ENCODE results near the gene DTX2. TPM values are rescaled to one million over a fixed set of nuclear protein-coding genes. Genes with fewer than 3 reads are reported as not detected.
"Not testable (repeated sequence)": the region's sequence is repeated elsewhere in the genome, so short reads cannot be mapped to it uniquely, and the experiment has no call there.

DTX2 gene
- polyA plus RNA-seq, 4 donors = 16.0 to 41.2 (median 30.9) TPM

GRCh38 chr7:76487969-76488368, 26.5 kb downstream of the DTX2 start:
- DNase-seq, FAIRE-seq: not testable (repeated sequence)
- WGBS, 3 donors = 78 to 92% (median 86%) methylated on average over 3 to 7 of the region's 13 CpGs

GRCh38 chr7:76492139-76492538, 30.6 kb downstream of the DTX2 start:
- H3K27ac ChIP-seq (ENCODE audit: low read depth in 1 of 3, low read length in 2 of 3); H3K4me1 ChIP-seq (ENCODE audit: control insufficient read depth in 3 of 3, insufficient read depth in 2 of 3, low read depth in 1 of 3, low read length in 2 of 3); H3K9me3 ChIP-seq (ENCODE audit: control insufficient read depth in 2 of 2, insufficient read depth in 1 of 2, low read depth in 1 of 2, low read length in 1 of 2); H3K4me3 ChIP-seq (ENCODE audit: low read depth in 1 of 3, low read length in 3 of 3); H3K27me3 ChIP-seq (ENCODE audit: control insufficient read depth in 3 of 3, insufficient read depth in 3 of 3, low read length in 3 of 3); DNase-seq; FAIRE-seq; H3K36me3 ChIP-seq (ENCODE audit: control insufficient read depth in 3 of 3, insufficient read depth in 2 of 3, low read depth in 1 of 3, low read length in 3 of 3): not testable (repeated sequence)
- WGBS, 3 donors = 92 to 95% (median 94%) methylated on average over 4 to 5 of the region's 10 CpGs

More at GRCh38 chr7:76487969-76488368, 26.5 kb downstream of the DTX2 start:
- H3K4me1 ChIP-seq (ENCODE audit: control insufficient read depth in 3 of 3, insufficient read depth in 2 of 3, low read depth in 1 of 3, low read length in 2 of 3); H3K27ac ChIP-seq (ENCODE audit: low read depth in 1 of 3, low read length in 2 of 3); H3K27me3 ChIP-seq (ENCODE audit: control insufficient read depth in 3 of 3, insufficient read depth in 3 of 3, low read length in 3 of 3); H3K4me3 ChIP-seq (ENCODE audit: low read depth in 1 of 3, low read length in 3 of 3); H3K36me3 ChIP-seq (ENCODE audit: control insufficient read depth in 3 of 3, insufficient read depth in 2 of 3, low read depth in 1 of 3, low read length in 3 of 3); H3K9me3 ChIP-seq (ENCODE audit: control insufficient read depth in 2 of 2, insufficient read depth in 1 of 2, low read depth in 1 of 2, low read length in 1 of 2): not testable (repeated sequence)

- 89 to 94% (median 92%) methylated on average over 10 to 16 of the region's 16 CpGs for WGBS, 3 donors
- H3K27ac ChIP-seq (ENCODE audit: low read depth in 1 of 3, low read length in 2 of 3); H3K4me1 ChIP-seq (ENCODE audit: control insufficient read depth in 3 of 3, insufficient read depth in 2 of 3, low read depth in 1 of 3, low read length in 2 of 3); H3K27me3 ChIP-seq (ENCODE audit: control insufficient read depth in 3 of 3, insufficient read depth in 3 of 3, low read length in 3 of 3); H3K4me3 ChIP-seq (ENCODE audit: low read depth in 1 of 3, low read length in 3 of 3); H3K36me3 ChIP-seq (ENCODE audit: control insufficient read depth in 3 of 3, insufficient read depth in 2 of 3, low read depth in 1 of 3, low read length in 3 of 3); FAIRE-seq; DNase-seq; H3K9me3 ChIP-seq (ENCODE audit: control insufficient read depth in 2 of 2, insufficient read depth in 1 of 2, low read depth in 1 of 2, low read length in 1 of 2): not testable (repeated sequence)
Measured at GRCh38 chr7:76495717-76496116, 34.2 kb downstream of the DTX2 start.

- DNase-seq; H3K27me3 ChIP-seq (ENCODE audit: control insufficient read depth in 3 of 3, insufficient read depth in 3 of 3, low read length in 3 of 3); H3K4me3 ChIP-seq (ENCODE audit: low read depth in 1 of 3, low read length in 3 of 3); FAIRE-seq; H3K27ac ChIP-seq (ENCODE audit: low read depth in 1 of 3, low read length in 2 of 3); H3K9me3 ChIP-seq (ENCODE audit: control insufficient read depth in 2 of 2, insufficient read depth in 1 of 2, low read depth in 1 of 2, low read length in 1 of 2); H3K4me1 ChIP-seq (ENCODE audit: control insufficient read depth in 3 of 3, insufficient read depth in 2 of 3, low read depth in 1 of 3, low read length in 2 of 3): not testable (repeated sequence)
- H3K36me3 ChIP-seq (ENCODE audit: control insufficient read depth in 3 of 3, insufficient read depth in 2 of 3, low read depth in 1 of 3, low read length in 3 of 3) = peaks cover 0 to 18% (median 0%) of the 10 kb centered on the region in 3 donors
- WGBS, 3 donors = 79 to 88% (median 80%) methylated on average over 6 to 14 of the region's 27 CpGs
Measured at GRCh38 chr7:76497918-76498582, 36.5 kb downstream of the DTX2 start.

- H3K9me3 ChIP-seq (ENCODE audit: control insufficient read depth in 2 of 2, insufficient read depth in 1 of 2, low read depth in 1 of 2, low read length in 1 of 2); FAIRE-seq; H3K27ac ChIP-seq (ENCODE audit: low read depth in 1 of 3, low read length in 2 of 3); DNase-seq; H3K4me1 ChIP-seq (ENCODE audit: control insufficient read depth in 3 of 3, insufficient read depth in 2 of 3, low read depth in 1 of 3, low read length in 2 of 3); H3K4me3 ChIP-seq (ENCODE audit: low read depth in 1 of 3, low read length in 3 of 3); H3K27me3 ChIP-seq (ENCODE audit: control insufficient read depth in 3 of 3, insufficient read depth in 3 of 3, low read length in 3 of 3): not testable (repeated sequence)
- peaks cover 0 to 22% (median 0%) of the 10 kb centered on the region in 3 donors for H3K36me3 ChIP-seq (ENCODE audit: control insufficient read depth in 3 of 3, insufficient read depth in 2 of 3, low read depth in 1 of 3, low read length in 3 of 3)
- whole genome bisulfite sequencing, 3 donors = 87 to 93% (median 92%) methylated on average over 5 to 7 of the region's 10 CpGs
Measured at GRCh38 chr7:76498583-76499200, 37.2 kb downstream of the DTX2 start.

GRCh38 chr7:76499201-76499923, 37.9 kb downstream of the DTX2 start:
- not testable (repeated sequence) for H3K4me1 ChIP-seq (ENCODE audit: control insufficient read depth in 3 of 3, insufficient read depth in 2 of 3, low read depth in 1 of 3, low read length in 2 of 3)
- WGBS, 3 donors = 82 to 95% (median 86%) methylated on average over 8 to 15 of the region's 28 CpGs

GRCh38 chr7:76499924-76500241, 38.4 kb downstream of the DTX2 start:
- H3K4me3 ChIP-seq (ENCODE audit: low read depth in 1 of 3, low read length in 3 of 3); H3K27ac ChIP-seq (ENCODE audit: low read depth in 1 of 3, low read length in 2 of 3); FAIRE-seq; DNase-seq; H3K27me3 ChIP-seq (ENCODE audit: control insufficient read depth in 3 of 3, insufficient read depth in 3 of 3, low read length in 3 of 3); H3K9me3 ChIP-seq (ENCODE audit: control insufficient read depth in 2 of 2, insufficient read depth in 1 of 2, low read depth in 1 of 2, low read length in 1 of 2); H3K4me1 ChIP-seq (ENCODE audit: control insufficient read depth in 3 of 3, insufficient read depth in 2 of 3, low read depth in 1 of 3, low read length in 2 of 3): not testable (repeated sequence)
- 40 to 60% methylated on average over 1 to 8 of the region's 19 CpGs; no CpG with 5 or more reads in 1 of the 3 donors for WGBS, 3 donors
- H3K36me3 ChIP-seq (ENCODE audit: control insufficient read depth in 3 of 3, insufficient read depth in 2 of 3, low read depth in 1 of 3, low read length in 3 of 3) = peaks cover 0 to 27% (median 0%) of the 10 kb centered on the region in 3 donors

More at GRCh38 chr7:76499201-76499923, 37.9 kb downstream of the DTX2 start:
- not testable (repeated sequence) for H3K9me3 ChIP-seq (ENCODE audit: control insufficient read depth in 2 of 2, insufficient read depth in 1 of 2, low read depth in 1 of 2, low read length in 1 of 2); FAIRE-seq; H3K27me3 ChIP-seq (ENCODE audit: control insufficient read depth in 3 of 3, insufficient read depth in 3 of 3, low read length in 3 of 3); DNase-seq; H3K4me3 ChIP-seq (ENCODE audit: low read depth in 1 of 3, low read length in 3 of 3); H3K27ac ChIP-seq (ENCODE audit: low read depth in 1 of 3, low read length in 2 of 3)
- H3K36me3 ChIP-seq (ENCODE audit: control insufficient read depth in 3 of 3, insufficient read depth in 2 of 3, low read depth in 1 of 3, low read length in 3 of 3) = peaks cover 0 to 22% (median 0%) of the 10 kb centered on the region in 3 donors

- H3K27ac ChIP-seq (ENCODE audit: low read depth in 1 of 3, low read length in 2 of 3); H3K4me1 ChIP-seq (ENCODE audit: control insufficient read depth in 3 of 3, insufficient read depth in 2 of 3, low read depth in 1 of 3, low read length in 2 of 3); H3K4me3 ChIP-seq (ENCODE audit: low read depth in 1 of 3, low read length in 3 of 3); FAIRE-seq; DNase-seq; H3K27me3 ChIP-seq (ENCODE audit: control insufficient read depth in 3 of 3, insufficient read depth in 3 of 3, low read length in 3 of 3); H3K9me3 ChIP-seq (ENCODE audit: control insufficient read depth in 2 of 2, insufficient read depth in 1 of 2, low read depth in 1 of 2, low read length in 1 of 2): not testable (repeated sequence)
- H3K36me3 ChIP-seq (ENCODE audit: control insufficient read depth in 3 of 3, insufficient read depth in 2 of 3, low read depth in 1 of 3, low read length in 3 of 3) = peaks cover 3 to 49% (median 9%) of the 10 kb centered on the region in 3 donors
- 78 to 84% (median 84%) methylated on average over 11 to 13 of the region's 13 CpGs for WGBS, 3 donors
Measured at GRCh38 chr7:76502224-76502623, 40.7 kb downstream of the DTX2 start.
